ENCODE results near the gene TNFRSF1B.

Gene TNFRSF1B

DNA sequence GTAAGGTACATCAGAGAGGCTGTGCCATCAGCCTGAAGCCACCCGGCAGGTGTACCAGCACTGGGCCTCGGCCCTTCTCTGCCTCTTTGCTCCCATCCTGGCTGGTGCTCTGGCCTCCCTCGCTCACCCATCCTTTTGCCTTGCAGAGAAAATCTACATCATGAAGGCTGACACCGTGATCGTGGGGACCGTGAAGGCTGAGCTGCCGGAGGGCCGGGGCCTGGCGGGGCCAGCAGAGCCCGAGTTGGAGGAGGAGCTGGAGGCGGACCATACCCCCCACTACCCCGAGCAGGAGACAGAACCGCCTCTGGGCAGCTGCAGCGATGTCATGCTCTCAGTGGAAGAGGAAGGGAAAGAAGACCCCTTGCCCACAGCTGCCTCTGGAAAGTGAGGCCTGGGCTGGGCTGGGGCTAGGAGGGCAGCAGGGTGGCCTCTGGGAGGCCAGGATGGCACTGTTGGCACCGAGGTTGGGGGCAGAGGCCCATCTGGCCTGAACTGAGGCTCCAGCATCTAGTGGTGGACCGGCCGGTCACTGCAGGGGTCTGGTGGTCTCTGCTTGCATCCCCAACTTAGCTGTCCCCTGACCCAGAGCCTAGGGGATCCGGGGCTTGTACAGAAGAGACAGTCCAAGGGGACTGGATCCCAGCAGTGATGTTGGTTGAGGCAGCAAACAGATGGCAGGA, 24.5 kb upstream of the TNFRSF1B start:
- no peak for DNase-seq (ENCODE audit: low read depth)

GRCh38 chr1:12142891-12143630, 23.7 kb upstream of the TNFRSF1B start:
- no peak for DNase-seq (ENCODE audit: low read depth)

DNA sequence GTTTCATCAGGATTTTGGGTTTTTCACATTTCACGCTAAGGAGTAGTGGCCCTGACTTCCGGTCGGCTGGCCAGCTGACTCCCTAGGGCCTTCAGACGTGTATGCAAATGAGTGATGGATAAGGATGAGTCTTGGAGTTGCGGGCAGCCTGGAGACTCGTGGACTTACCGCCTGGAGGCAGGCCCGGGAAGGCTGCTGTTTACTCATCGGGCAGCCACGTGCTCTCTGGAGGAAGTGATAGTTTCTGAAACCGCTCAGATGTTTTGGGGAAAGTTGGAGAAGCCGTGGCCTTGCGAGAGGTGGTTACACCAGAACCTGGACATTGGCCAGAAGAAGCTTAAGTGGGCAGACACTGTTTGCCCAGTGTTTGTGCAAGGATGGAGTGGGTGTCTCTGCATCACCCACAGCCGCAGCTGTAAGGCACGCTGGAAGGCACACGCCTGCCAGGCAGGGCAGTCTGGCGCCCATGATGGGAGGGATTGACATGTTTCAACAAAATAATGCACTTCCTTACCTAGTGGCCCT, 23.1 kb upstream of the TNFRSF1B start:
- DNase-seq (ENCODE audit: low read depth), result no peak

DNA sequence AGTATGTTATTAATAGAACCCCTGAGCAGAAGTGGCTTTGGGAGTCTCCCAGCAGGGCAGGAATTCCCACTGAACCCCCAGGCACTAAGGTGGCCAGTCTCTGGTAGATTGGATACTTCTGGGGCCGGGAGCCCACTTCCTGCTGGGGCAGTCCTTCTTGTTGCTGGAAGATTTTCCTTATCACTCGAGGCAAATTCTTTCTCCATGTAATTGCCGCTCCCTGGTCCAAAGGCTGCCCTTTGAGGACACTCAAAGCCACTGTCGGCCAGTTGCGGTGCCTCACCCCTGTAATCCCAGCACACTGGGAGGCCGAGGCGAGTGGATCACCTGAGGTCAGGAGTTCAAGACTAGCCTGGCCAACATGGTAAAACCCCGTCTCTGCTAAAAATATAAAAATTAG, 22.6 kb upstream of the TNFRSF1B start:
- DNase-seq (ENCODE audit: low read depth), result no peak

- no peak for DNase-seq (ENCODE audit: low read depth)
These were observed 21.8 kb upstream of the TNFRSF1B start for GRCh38 chr1:12144969-12145368.

DNA sequence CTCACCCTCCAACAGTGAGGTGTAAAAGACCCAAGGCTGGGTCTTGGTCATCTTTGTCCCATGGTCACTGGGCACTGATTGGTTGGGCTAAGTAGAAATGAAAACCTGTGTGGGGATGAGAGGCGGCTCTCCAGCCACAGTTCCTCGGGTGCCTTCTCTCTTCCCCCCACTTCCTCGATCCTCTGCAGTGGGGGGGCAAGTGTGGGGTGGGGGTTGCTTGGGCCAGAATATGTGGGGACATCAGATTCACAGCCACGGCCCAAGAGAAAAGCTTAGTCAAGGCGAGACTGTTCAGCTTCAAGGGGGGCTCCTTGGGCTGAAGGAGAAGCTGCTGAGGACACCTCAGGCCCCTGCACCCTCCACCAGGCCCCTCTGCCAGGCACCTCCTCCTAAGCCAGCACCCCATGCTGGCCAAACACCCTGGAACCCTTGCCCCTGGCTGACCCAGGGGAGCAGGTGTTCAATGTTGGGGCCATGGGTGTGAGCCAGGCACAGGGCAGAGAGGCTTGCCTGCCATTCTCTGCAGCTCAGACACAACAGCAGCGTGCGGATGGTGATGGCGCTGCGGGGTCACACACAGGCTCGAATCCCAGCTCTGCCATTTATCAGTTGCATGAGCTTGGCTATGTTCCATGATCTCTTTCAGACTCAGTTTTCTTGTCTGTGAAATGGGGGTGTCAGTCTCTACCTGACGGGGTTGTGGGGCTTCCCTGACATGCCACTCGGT, 21.0 kb upstream of the TNFRSF1B start:
- no peak for DNase-seq (ENCODE audit: low read depth)

DNA sequence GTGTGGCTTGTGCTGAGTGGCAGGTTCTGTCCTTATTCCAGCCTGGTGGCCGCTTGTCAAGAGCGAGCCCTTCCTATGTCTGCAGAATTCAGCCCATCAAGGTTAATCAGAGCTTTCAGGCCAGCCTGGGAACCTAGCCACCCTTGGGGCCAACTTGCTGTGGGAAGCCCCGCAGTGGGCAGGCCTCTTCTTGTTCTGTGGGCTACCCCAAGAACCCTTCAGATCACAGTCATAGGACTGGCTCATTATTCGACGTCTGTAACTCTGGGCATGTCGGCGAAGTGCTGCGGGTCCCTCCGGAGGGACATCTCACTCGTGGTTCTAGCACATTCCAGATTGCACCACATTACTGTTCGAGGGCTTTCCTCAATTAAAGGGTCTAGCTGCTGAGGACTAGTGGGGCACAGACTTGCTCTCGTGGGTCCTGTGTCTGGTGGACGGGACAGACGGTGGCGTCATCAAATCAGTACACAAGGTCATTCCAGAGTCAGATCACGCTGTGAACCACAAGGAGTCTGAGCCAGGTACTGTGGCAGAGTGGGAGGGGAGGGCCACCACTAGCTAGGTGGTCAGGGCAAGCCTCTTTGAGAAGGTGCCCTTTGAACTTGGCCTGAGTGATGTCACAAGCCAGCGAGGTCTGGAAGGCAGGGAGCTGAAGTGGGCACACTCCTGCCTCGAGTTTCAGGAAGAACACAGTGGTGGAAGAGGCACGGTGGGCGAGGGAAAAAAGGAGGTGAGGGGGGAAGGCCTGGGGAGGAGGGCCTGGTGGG, 20.3 kb upstream of the TNFRSF1B start:
- no peak for DNase-seq (ENCODE audit: low read depth)

DNA sequence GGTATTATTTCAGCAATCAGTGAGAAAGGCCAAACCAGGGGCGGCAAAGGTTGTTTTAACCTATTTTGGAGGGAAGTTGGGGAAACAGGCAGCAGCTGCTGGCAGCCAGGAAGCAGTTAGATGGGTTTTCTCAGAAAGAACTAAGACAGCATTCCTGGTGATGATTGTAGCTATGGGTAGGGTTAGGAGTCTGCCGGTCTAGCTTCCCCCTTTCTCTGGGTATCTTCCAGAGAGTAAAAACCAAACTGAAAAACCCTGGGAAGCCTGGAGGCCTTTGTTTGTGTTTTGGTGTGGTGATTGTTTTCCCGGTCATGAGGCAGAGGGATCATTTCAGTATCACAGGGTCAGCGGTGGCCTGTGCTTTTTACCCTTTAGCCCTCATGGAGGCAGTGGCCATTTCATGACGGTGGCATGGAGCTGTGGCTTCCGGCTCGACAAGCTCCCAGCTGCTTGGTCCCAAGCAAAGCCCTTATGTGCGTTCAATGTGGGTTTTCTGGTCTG, 19.5 kb upstream of the TNFRSF1B start:
- no peak for DNase-seq (ENCODE audit: low read depth)

DNA sequence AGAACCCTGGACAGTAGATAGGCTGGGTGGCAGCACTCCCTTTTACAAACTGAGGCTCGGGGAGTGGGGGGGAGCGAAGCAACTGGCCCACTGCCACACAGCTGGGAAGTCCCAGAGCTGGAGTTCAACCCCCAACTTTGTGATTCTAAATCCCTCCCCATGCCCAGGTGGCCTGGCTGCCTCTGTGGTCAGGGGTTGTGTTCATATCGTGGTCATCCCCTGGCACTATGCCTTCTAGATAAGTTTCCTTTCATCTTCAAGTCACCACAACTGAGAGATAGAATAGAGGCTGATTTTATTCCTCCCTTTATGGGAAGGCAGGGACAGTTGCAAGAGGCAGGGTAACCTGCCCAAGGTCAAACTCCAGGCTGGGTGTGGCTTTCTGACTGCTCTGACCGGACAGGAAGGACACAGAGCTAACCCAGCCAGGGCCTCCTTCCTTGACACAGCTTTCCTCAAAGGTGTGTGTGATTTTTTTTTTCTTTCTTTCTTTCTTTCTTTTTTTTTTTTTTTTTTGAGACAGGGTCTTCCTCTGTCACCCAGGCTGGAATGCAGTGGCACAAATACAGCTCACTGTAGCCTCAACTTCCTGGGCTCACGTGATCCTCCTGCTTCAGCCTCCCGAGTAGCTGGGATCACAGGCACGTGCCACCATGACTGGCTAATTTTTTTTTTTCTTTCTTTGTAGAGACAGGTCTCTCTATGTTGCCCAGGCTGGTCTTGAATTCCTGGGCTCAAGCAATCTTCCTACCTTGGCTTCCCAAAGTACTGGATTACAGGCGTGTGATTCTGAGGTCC, 18.4 kb upstream of the TNFRSF1B start:
- DNase-seq (ENCODE audit: low read depth), result no peak

- DNase-seq (ENCODE audit: low read depth), result no peak
These were observed 17.6 kb upstream of the TNFRSF1B start for GRCh38 chr1:12148958-12149790.

GRCh38 chr1:12149791-12150175, 17.0 kb upstream of the TNFRSF1B start:
- no peak for DNase-seq (ENCODE audit: low read depth)

DNA sequence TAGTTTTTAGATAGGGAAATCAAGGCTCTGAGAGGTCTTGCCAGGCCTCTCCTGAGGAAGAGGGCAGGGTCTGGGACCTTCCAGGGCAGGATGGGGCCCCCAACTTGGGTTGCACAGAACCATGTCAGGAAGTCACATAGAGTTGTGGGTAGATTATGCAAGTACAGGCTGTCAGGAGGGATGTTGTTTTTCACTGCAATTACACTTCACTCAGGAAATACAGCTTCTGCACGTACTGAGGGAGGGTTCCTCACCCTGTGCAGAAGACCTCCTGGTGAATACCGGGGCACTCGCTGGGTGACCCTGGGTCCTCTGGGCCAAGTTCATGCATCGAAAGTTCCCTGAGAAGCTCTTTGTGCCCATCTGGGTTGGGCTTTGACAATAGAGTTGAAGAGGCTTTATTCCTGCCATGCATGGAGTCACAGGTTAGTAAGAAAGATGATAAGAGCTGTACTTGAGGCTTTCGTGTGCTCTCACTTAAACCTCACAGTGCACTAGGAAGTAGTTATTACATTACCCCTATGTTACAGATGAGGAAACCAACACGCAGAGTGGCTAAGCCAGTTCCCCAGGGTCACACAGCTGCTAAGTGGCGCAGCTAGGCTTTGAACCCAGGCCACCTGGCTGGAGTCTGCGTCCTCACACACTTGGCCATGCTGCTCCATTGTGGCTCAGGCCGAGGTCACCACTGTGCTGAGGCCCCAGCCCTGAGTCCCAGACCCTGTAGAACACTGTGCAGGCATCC, 16.2 kb upstream of the TNFRSF1B start:
- no peak for DNase-seq (ENCODE audit: low read depth)

DNA sequence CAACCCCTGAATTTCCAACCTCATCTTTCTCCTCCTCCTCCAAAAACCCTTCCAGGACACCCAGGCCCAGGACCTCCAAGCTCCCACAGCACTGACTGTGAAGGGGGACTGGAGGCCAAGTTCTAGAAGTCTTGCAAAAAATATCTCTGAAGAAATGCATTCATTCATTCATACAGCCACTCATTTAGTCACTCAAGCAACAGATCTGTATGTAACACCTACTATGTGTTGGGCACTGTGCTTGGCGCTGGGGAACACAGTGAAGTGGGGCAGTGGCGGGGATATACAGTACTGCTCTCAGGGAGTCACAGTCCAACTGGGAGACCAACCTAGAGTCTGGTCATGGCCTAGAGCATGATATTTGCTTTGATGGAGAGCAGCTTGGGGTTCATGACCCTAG, 15.3 kb upstream of the TNFRSF1B start:
- DNase-seq (ENCODE audit: low read depth), result no peak

GRCh38 chr1:12152113-12152891, 14.5 kb upstream of the TNFRSF1B start:
- DNase-seq (ENCODE audit: low read depth), result no peak

- DNase-seq (ENCODE audit: low read depth), result no peak
These were observed 13.5 kb upstream of the TNFRSF1B start for GRCh38 chr1:12153181-12153785.

DNA sequence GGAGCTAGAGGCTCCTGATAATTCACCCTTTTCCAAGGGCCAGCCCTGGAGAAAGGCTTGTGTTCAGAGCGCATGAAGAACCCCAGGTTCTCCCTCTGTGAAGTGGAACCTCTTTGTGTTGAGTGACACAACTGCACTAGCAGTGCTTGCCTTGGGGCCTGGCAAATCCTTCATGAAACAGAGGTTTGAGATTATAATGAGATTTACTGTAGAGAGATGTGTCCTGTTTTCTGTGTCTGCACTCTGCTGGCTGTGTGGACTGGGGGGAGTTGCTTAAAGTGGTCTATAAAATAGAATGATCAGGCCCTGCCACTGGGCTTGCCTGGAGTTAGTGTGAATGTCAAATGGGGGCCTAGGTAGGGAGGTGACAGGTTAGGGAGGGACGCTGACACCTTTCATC, 11.5 kb upstream of the TNFRSF1B start:
- DNase-seq (ENCODE audit: low read depth), result no peak

DNA sequence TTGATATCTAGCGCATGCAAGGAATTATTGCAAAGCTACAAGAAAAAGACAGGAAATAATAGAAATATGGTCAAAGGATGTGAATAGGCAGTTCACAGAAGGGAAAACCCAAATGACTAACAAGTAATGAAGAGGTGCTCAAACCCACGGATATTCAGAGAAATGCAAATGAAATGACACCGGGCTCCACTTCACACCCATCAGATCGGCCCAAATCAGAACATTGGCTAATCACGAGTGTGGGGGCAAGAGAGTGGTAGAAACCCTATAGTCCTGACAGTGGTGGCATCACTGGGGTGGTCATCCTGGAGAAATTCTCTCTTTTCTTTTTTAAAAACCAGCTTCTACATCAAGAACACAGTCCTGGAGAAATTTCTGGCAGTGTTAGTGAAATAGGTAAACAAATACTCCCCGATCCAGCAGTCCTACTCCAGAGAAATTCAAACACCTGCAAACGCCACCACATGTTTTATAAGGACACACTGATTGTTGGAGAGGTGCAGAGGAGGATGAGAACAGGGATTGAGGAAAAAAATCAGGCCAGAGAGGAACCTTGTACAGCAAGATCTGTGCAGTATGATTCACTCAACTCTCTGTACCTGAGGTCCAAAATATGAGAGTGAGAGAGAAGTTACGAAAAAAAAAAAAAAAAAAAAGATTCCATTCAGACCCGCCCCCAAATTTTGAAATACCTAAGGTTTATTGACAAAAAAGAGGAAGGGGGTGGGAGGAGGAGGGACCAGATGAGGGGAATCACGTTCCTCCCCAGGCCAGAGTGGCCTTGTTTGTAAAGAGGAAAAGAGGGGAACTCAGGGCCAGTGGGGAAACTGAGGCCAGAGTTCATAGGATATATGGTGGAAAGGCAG, 9.2 kb upstream of the TNFRSF1B start:
- DNase-seq (ENCODE audit: low read depth), result no peak
